HepG2 (cell line): ENCODE data around the gene PNPLA2. TPM values are rescaled to one million over a fixed set of nuclear protein-coding genes. Genes with fewer than 3 reads are reported as not detected.

Experiments used
- ATAC-seq: fragments of 200-7000 bp; cut with Tn5 transposase; 3 replicates; pipeline ENCODE4 v1.9.1; 2020; ENCODE audit warnings: mild to moderate bottlenecking, moderate library complexity
- BruUV-seq: library from RNA; stranded (reverse); fragments of 400-500 nt; replicated peaks from 2 replicates; lab custom pipeline; 2021; lab: Mats Ljungman, UMichigan
- CTCF ChIA-PET: fragments of 300-600 bp; formaldehyde crosslinking; extraction: SDS; loops from one replicate; lab custom pipeline; 2021; ENCODE audit warnings: low total read pairs, inconsistent platforms, low intra/inter-chr PET ratio; lab: Yijun Ruan, JAX
- POLR2A ChIA-PET: fragments of 350-600 bp; sonication (Branson Sonifier 250); formaldehyde crosslinking; loops from one replicate; lab custom pipeline; 2020; ENCODE audit warnings: antibody characterized with exemption, inconsistent platforms; lab: Yijun Ruan, JAX
- DNase-seq: peaks from one replicate; pipeline ENCODE4 v3.0.0-alpha.2; 2015; ENCODE audit warnings: low spot score
- FAIRE-seq: peaks from 3 replicates; lab custom pipeline; 2011; peaks lifted over from hg19 to GRCh38; lab: Jason Lieb, UNC
- H2AFZ ChIP-seq: one replicate; pipeline ENCODE4 v1.6.1; 2011; ENCODE audit warnings: low read length, inconsistent platforms
- H3K27ac ChIP-seq: fragments of 300-600 bp; 3 replicates; pipeline ENCODE4 v1.8.0; 2011; ENCODE audit warnings: mixed run types, mild to moderate bottlenecking, mixed read lengths, low read length, inconsistent platforms; ENCODE audit not compliant: insufficient read depth; ENCODE audit errors: extremely low read length
- H3K27me3 ChIP-seq, 2 experiments: fragments of 200-600 bp in 1 of 2; 2 replicates in 1 of 2; 3 replicates in 1 of 2; pipeline versions ENCODE4 v1.6.0 to v1.8.0; 2011; ENCODE audit warnings: low read length in 2 of 2, mild to moderate bottlenecking in 2 of 2, moderate library complexity in 2 of 2, inconsistent platforms in 1 of 2; ENCODE audit not compliant: insufficient read depth in 2 of 2, control insufficient read depth in 1 of 2
- H3K36me3 ChIP-seq, 2 experiments: fragments of 200-600 bp in 1 of 2; replicated peaks in 1 of 2; 2 replicates in 1 of 2; 3 replicates in 1 of 2; pipeline versions ENCODE4 v1.5.1 to v1.8.0; 2011; ENCODE audit warnings: low read length in 2 of 2, inconsistent platforms in 1 of 2; ENCODE audit not compliant: insufficient read depth in 2 of 2, control insufficient read depth in 1 of 2
- H3K4me1 ChIP-seq: 2 replicates; pipeline ENCODE4 v1.5.1; 2012; ENCODE audit warnings: low read length, inconsistent platforms; ENCODE audit not compliant: insufficient read depth
- H3K4me2 ChIP-seq: 2 replicates; pipeline ENCODE4 v1.6.0; 2011; ENCODE audit warnings: low read depth, low read length, inconsistent platforms
- H3K4me3 ChIP-seq, 3 experiments: fragments of 200-600 bp in 1 of 3; sonication (generic), shearing (Covaris generic) in 1 of 3; replicated peaks in 1 of 3; 2 replicates each; pipeline ENCODE4 v1.5.1; 2011 to 2016; ENCODE audit warnings: low read length in 3 of 3, inconsistent platforms in 2 of 3, low read depth in 2 of 3, mild to moderate bottlenecking in 2 of 3, control low read depth in 1 of 3, mixed read lengths in 1 of 3; ENCODE audit not compliant: insufficient read depth in 1 of 3
- H3K79me2 ChIP-seq: one replicate; pipeline ENCODE4 v1.6.1; 2011; ENCODE audit warnings: low read length, inconsistent platforms; ENCODE audit not compliant: insufficient read depth
- H3K9ac ChIP-seq: 2 replicates; pipeline ENCODE4 v1.6.0; 2011; ENCODE audit warnings: mild to moderate bottlenecking, low read depth, low read length, inconsistent platforms; ENCODE audit not compliant: insufficient read depth
- H3K9me3 ChIP-seq: 2 replicates; pipeline ENCODE4 v1.5.1; 2012; ENCODE audit warnings: mild to moderate bottlenecking, low read length
- H4K20me1 ChIP-seq: 2 replicates; pipeline ENCODE4 v1.6.0; 2011; ENCODE audit warnings: inconsistent platforms, mild to moderate bottlenecking, low read length, moderate library complexity; ENCODE audit not compliant: insufficient read depth
- AGO1 ChIP-seq: fragments of 200-400 bp; formaldehyde crosslinking; IDR thresholded peaks from 2 replicates; pipeline ENCODE4 v1.6.1; 2017; ENCODE audit warnings: mild to moderate bottlenecking, low read depth, low read length, moderate library complexity; ENCODE audit not compliant: poor library complexity, severe bottlenecking
- AGO2 ChIP-seq: fragments of 200-400 bp; formaldehyde crosslinking; optimal IDR thresholded peaks from 2 replicates; pipeline ENCODE3; 2017; ENCODE audit warnings: mild to moderate bottlenecking, low read depth, low read length, moderate library complexity
- AKAP8 ChIP-seq: sonication (generic); formaldehyde crosslinking; IDR thresholded peaks from 2 replicates; pipeline ENCODE4 v1.5.1; 2020; ENCODE audit warnings: mild to moderate bottlenecking, missing genetic modification reagents
- FOXK1 ChIP-seq: sonication (generic); formaldehyde crosslinking; IDR thresholded peaks from 2 replicates; pipeline ENCODE4 v1.4.0; 2020; ENCODE audit warnings: low read depth, missing genetic modification reagents, borderline replicate concordance
- HNF4G ChIP-seq, 2 experiments: sonication (generic) in 1 of 2; formaldehyde crosslinking in 1 of 2; IDR thresholded peaks; 2 replicates each; pipeline versions ENCODE4 v1.4.0 to v1.6.1; 2011 to 2020; ENCODE audit warnings: borderline replicate concordance in 2 of 2, low read depth in 2 of 2, mild to moderate bottlenecking in 2 of 2, low read length in 1 of 2, missing genetic modification reagents in 1 of 2, moderate library complexity in 1 of 2
- KDM2A ChIP-seq: sonication (generic); formaldehyde crosslinking; IDR thresholded peaks from 2 replicates; pipeline ENCODE4 v1.4.0; 2020; ENCODE audit warnings: low read depth, missing genetic modification reagents, borderline replicate concordance
- POLR2AphosphoS5 ChIP-seq: IDR thresholded peaks from 2 replicates; pipeline ENCODE4 v1.6.1; 2012; ENCODE audit warnings: low read depth, low read length
- POLR2G ChIP-seq: fragments of 200-400 bp; formaldehyde crosslinking; IDR thresholded peaks from 2 replicates; pipeline ENCODE4 v1.6.1; 2018; ENCODE audit warnings: mild to moderate bottlenecking, low read depth, low read length, moderate library complexity
- RBM22 ChIP-seq: fragments of 200-400 bp; formaldehyde crosslinking; optimal IDR thresholded peaks from 2 replicates; pipeline ENCODE3; 2017; ENCODE audit warnings: mild to moderate bottlenecking, low read length, moderate library complexity
- REL ChIP-seq: sonication (generic); formaldehyde crosslinking; conservative IDR thresholded peaks from 2 replicates; pipeline ENCODE4 v1.8.0; 2022; ENCODE audit warnings: mild to moderate bottlenecking, missing genetic modification reagents, moderate library complexity
- YEATS2 ChIP-seq: sonication (generic); formaldehyde crosslinking; IDR thresholded peaks from 2 replicates; pipeline ENCODE4 v1.4.0; 2020; ENCODE audit warnings: missing genetic modification reagents, borderline replicate concordance
- ZBTB20 ChIP-seq: sonication (generic); formaldehyde crosslinking; IDR thresholded peaks from 2 replicates; pipeline ENCODE4 v1.8.1; 2023; ENCODE audit warnings: missing genetic modification reagents, low read depth, mild to moderate bottlenecking, borderline replicate concordance
- ZBTB37 ChIP-seq: sonication (generic); formaldehyde crosslinking; IDR thresholded peaks from 2 replicates; pipeline ENCODE4 v1.4.0; 2020; ENCODE audit warnings: mild to moderate bottlenecking, missing genetic modification reagents
- ZBTB38 ChIP-seq: sonication (generic); formaldehyde crosslinking; IDR thresholded peaks from 2 replicates; pipeline ENCODE4 v1.5.1; 2020; ENCODE audit warnings: mild to moderate bottlenecking, missing genetic modification reagents
- ZC3H13 ChIP-seq: sonication (generic); formaldehyde crosslinking; IDR thresholded peaks from 2 replicates; pipeline ENCODE4 v1.8.1; 2023; ENCODE audit warnings: mild to moderate bottlenecking, missing genetic modification reagents, moderate library complexity
- ZNF124 ChIP-seq: sonication (generic); formaldehyde crosslinking; IDR thresholded peaks from 2 replicates; pipeline ENCODE4 v1.4.0; 2020; ENCODE audit warnings: missing genetic modification reagents
- ZNF234 ChIP-seq: sonication (generic); formaldehyde crosslinking; conservative IDR thresholded peaks from 2 replicates; pipeline ENCODE4 v1.5.1; 2020; ENCODE audit warnings: mild to moderate bottlenecking, missing genetic modification reagents
- ZNF292 ChIP-seq: sonication (generic); formaldehyde crosslinking; IDR thresholded peaks from 2 replicates; pipeline ENCODE4 v1.8.1; 2022; ENCODE audit warnings: mild to moderate bottlenecking, low read depth, missing genetic modification reagents, borderline replicate concordance
- ZNF616 ChIP-seq: sonication (generic); formaldehyde crosslinking; IDR thresholded peaks from 2 replicates; pipeline ENCODE4 v1.5.0; 2020; ENCODE audit warnings: low read depth, mild to moderate bottlenecking, missing genetic modification reagents
- ZNF747 ChIP-seq: sonication (generic); formaldehyde crosslinking; IDR thresholded peaks from 2 replicates; pipeline ENCODE4 v1.8.1; 2023; ENCODE audit warnings: missing genetic modification reagents, mild to moderate bottlenecking, borderline replicate concordance
- ZNF883 ChIP-seq: sonication (generic); formaldehyde crosslinking; IDR thresholded peaks from 2 replicates; pipeline ENCODE4 v1.5.1; 2020; ENCODE audit warnings: mild to moderate bottlenecking, missing genetic modification reagents; ENCODE audit errors: not compliant biosample characterization
- WGBS: methylation state at CpG from one replicate; pipeline ENCODE4 v1.1.6; 2017; ENCODE audit warnings: low lambda C conversion rate; 5-methylcytosine and 5-hydroxymethylcytosine counted together
- in situ Hi-C: cut with HindIII; loops from 2 replicates; pipeline ENCODE4 v1.10.0; 2017; ENCODE audit warnings: low pct_unique_long_range_greater_than_20kb; ENCODE audit not compliant: extremely low pct_ligation_motif_present
- intact Hi-C: fragments of 100-400 bp; cut with micrococcal nuclease; formaldehyde crosslinking; loops from one replicate; pipeline ENCODE4 v1.10.0; 2022; ENCODE audit not compliant: unreplicated experiment
- polyA plus RNA-seq, 8 experiments: library from polyadenylated mRNA; depleted of rRNA in 3 of 8; stranded (reverse) in 7 of 8; unstranded in 1 of 8; fragments of >200 nt; fragmentation: Illumina TruSeq in 4 of 8; extraction: Trizol in 4 of 8; gene quantifications; 2 replicates each; pipeline versions ENCODE4 v1.2.1 to v1.2.3, GENCODE V29; 2011 to 2016; ENCODE audit warnings: low read depth in 4 of 8, missing spikeins in 1 of 8, mixed read lengths in 1 of 8; ENCODE audit not compliant: insufficient read depth in 1 of 8
- total RNA-seq, 5 experiments: library from RNA; depleted of rRNA; stranded (reverse); fragments of >200 nt; fragmentation: Illumina TruSeq; extraction: Trizol; gene quantifications; 2 replicates each; pipeline ENCODE4 v1.2.3, GENCODE V29; 2016; ENCODE audit warnings: low read depth in 1 of 5
- TF ChIP-seq, protein P1 (sequence below): sonication (generic); formaldehyde crosslinking; IDR thresholded peaks from 2 replicates; pipeline ENCODE4 v1.5.0; 2020; ENCODE audit warnings: mild to moderate bottlenecking, missing genetic modification reagents

The PNPLA2 gene
- total and polyA plus RNA-seq, 2 of the 13 experiments (the other 11 are each of a cell fraction or from before 2014, with no cell fraction given), result 10.5 to 43.2 TPM

- no peak overlapping the region for H3K4me3 ChIP-seq
- H3K9me3 ChIP-seq, result no peaks in the 10 kb centered on the region
- no peaks in the 10 kb centered on the region; a peak in 1 of 5 replicates for H3K27me3 ChIP-seq
- WGBS, result 88% methylated on average over 9 of the region's 9 CpGs
- no peak overlapping the region for H2AFZ ChIP-seq
- intact Hi-C loops, result no loop called here
- FAIRE-seq (no peak), DNase-seq (no peak), ATAC-seq (no peak)
- no peak overlapping the region for H3K27ac ChIP-seq
- H3K79me2 ChIP-seq, result peaks cover 26% of the 10 kb centered on the region
- no TSS peak for BruUV-seq
- H3K4me2 ChIP-seq, result no peak overlapping the region
- CTCF ChIA-PET, result no interaction called here
- H3K9ac ChIP-seq, result no peak overlapping the region
- in situ Hi-C loops, result no loop called here
- peaks cover 19 to 27% of the 10 kb centered on the region in 2 experiments for H3K36me3 ChIP-seq
- POLR2A ChIA-PET, result interaction anchor here (0.9 to 1.9 kb wide), 2 partner anchors 8 to 30 kb away, joined by 3 to 9 read pairs; no protein-coding TSS in a partner anchor
- H4K20me1 ChIP-seq, result peaks cover 24% of the 10 kb centered on the region
- H3K4me1 ChIP-seq, result peaks cover 37% of the 10 kb centered on the region
- TF ChIP-seq ZBTB37 (CRISPR knock-in tag) (no peak), KDM2A (peak; percentile 17; the same call in 1 of the 2 replicates), ZNF616 (no peak), HNF4G (IDR thresholded peaks at IDR 0.05; ENCODE audit: borderline replicate concordance, low read depth, low read length) (no peak), HNF4G (CRISPR knock-in tag; IDR thresholded peaks at IDR 0.05; ENCODE audit: borderline replicate concordance, low read depth) (no peak), POLR2G (peak; percentile 46), ZNF124 (CRISPR knock-in tag) (no peak), REL (CRISPR knock-in tag) (no peak), FOXK1 (CRISPR knock-in tag) (no peak), AKAP8 (CRISPR knock-in tag) (peak; percentile 49; the same call in 1 of the 2 replicates), RBM22 (peak; percentile 73), ZNF292 (CRISPR knock-in tag) (no peak), ZNF883 (no peak), AGO1 (peak; percentile 73), ZBTB20 (CRISPR knock-in tag) (no peak), ZNF747 (CRISPR knock-in tag) (no peak), AGO2 (peak; percentile 96), YEATS2 (CRISPR knock-in tag) (no peak), POLR2AphosphoS5 (peak; percentile 33; the same call in 1 of the 2 replicates), ZNF234 (CRISPR knock-in tag) (no peak), ZC3H13 (0 out of 2 replicates have a peak, but pooled peaks have one; percentile 59), ZBTB38 (CRISPR knock-in tag) (peak; percentile 47; the same call in 1 of the 2 replicates)
- TF ChIP-seq, protein P1, sequence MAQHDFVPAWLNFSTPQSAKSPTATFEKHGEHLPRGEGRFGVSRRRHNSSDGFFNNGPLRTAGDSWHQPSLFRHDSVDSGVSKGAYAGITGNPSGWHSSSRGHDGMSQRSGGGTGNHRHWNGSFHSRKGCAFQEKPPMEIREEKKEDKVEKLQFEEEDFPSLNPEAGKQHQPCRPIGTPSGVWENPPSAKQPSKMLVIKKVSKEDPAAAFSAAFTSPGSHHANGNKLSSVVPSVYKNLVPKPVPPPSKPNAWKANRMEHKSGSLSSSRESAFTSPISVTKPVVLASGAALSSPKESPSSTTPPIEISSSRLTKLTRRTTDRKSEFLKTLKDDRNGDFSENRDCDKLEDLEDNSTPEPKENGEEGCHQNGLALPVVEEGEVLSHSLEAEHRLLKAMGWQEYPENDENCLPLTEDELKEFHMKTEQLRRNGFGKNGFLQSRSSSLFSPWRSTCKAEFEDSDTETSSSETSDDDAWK, result no peak
Measured at GRCh38 chr11:813456-814096, 5.1 kb upstream of the PNPLA2 start.
